ENCODE results near the gene ORC4. TPM values are rescaled to one million over a fixed set of nuclear protein-coding genes. Genes with fewer than 3 reads are reported as not detected.
"Not testable (repeated sequence)": the region's sequence is repeated elsewhere in the genome, so short reads cannot be mapped to it uniquely, and the experiment has no call there.

Gene ORC4
- total RNA-seq, 1 donor from 2014 or later = 25.4 TPM

DNA sequence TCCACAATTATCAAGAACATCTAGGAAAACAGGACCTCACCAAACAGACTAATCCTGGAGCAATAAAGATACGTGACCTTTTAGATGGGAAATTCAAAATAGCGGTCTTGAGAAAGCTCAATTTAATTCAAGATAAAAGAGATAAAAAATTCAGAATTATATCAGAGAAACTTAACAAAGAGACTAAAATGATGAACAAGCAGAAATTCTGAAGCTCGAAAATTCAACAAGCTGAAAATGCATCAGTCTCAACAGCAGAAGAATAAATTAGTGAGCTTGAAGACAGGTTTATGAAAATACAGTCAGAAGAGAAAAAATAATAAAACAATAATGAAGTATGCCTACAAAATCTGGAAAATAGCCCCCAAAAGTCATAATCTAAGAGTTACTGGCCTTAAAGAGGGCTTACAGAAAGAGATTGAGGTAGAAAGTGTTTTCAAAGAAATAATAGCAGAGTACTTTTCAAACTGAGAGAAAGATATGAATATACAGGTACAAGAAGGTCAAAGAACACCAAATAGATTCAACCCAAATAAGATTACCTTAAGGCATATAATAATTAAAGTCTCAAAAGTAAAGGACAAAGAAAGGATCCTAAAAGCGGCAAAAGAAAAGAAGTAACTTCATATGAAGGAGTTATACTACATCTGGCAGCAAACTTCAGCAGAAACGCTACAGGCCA is 13.2 kb downstream of the ORC4 start:
- intact Hi-C loops (cut with micrococcal nuclease) = no loop called here
- H3K27me3 Mint-ChIP-seq (ENCODE audit: low read depth) = no peaks in the 10 kb centered on the region
- H3K9me3 Mint-ChIP-seq = peaks cover 44% of the 10 kb centered on the region
- no peak for DNase-seq (ENCODE audit: low spot score)
- H3K27ac Mint-ChIP-seq = no peak overlapping the region
- no peak overlapping the region for H3K4me3 Mint-ChIP-seq (ENCODE audit: low read depth)
- H3K4me1 Mint-ChIP-seq (ENCODE audit: low read depth) = peaks cover 3% of the 10 kb centered on the region
- peaks cover 44% of the 10 kb centered on the region for H3K36me3 Mint-ChIP-seq (ENCODE audit: low read depth)

DNA sequence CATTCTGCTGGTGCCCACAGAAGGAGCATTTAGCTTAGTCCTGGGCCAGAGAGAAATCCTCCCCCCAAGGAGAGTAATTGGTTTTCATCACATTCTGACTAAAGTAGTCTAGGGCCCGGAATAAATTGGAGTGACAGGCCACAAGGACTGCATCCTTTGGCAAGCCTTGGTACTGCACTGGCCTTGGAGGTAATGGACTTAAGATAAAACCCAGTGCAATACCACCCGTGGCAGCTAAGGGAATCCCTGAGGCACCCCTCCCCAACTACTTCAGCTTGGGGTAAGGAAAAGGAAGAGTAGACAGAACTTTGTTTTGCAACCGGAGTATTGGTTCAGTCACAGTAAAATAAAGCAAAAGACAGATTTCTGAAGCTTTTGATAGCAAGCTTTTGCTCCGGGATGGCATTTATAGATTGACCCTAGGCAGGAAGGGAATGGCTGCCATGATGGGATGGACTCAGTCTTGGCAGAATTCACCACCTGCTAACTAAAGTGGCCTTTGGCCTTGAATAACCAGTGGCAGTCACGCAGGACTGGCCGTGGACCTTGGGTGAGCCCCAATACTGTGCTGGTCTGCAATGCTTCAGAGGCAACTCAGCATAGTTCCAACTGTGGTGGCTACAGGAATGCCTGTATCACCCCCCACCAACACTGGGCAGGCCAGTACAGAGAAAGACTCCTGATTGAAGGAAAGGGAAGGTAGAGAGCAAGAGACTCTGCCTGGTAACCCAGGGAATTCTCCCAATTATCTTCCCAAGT is 14.1 kb downstream of the ORC4 start:
- Mint-ChIP-seq H3K27me3 (ENCODE audit: low read depth) (no peaks in the 10 kb centered on the region), H3K27ac (no peak overlapping the region), H3K4me3 (ENCODE audit: low read depth) (no peak overlapping the region), H3K4me1 (ENCODE audit: low read depth) (peaks cover 3% of the 10 kb centered on the region), H3K9me3 (peaks cover 54% of the 10 kb centered on the region), H3K36me3 (ENCODE audit: low read depth) (peaks cover 52% of the 10 kb centered on the region)
- no peak for DNase-seq (ENCODE audit: low spot score)
- intact Hi-C loops (cut with micrococcal nuclease) = no loop called here

DNA sequence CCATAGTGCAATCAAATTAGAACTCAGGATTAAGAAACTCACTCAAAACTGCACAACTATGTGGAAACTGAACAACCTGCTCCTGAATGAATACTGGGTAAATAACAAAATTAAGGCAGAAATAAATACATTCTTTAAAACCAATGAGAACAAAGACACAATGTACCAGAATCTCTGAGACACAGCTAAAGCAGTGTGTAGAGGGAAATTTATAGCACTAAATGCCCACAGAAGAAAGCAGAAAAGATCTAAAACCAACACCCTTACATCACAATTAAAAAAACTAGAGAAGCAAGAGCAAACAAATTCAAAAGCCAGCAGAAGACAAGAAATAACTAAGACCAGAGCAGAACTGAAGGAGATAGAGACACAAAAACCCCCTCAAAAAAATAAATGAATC is 18.1 kb downstream of the ORC4 start:
- DNase-seq (ENCODE audit: low spot score); intact Hi-C loops (cut with micrococcal nuclease); H3K27me3 Mint-ChIP-seq (ENCODE audit: low read depth); H3K4me3 Mint-ChIP-seq (ENCODE audit: low read depth); H3K27ac Mint-ChIP-seq: not testable (repeated sequence)
- H3K36me3 Mint-ChIP-seq (ENCODE audit: low read depth) = peaks cover 42% of the 10 kb centered on the region
- peaks cover 39% of the 10 kb centered on the region for H3K9me3 Mint-ChIP-seq
- peaks cover 15% of the 10 kb centered on the region for H3K4me1 Mint-ChIP-seq (ENCODE audit: low read depth)

DNA sequence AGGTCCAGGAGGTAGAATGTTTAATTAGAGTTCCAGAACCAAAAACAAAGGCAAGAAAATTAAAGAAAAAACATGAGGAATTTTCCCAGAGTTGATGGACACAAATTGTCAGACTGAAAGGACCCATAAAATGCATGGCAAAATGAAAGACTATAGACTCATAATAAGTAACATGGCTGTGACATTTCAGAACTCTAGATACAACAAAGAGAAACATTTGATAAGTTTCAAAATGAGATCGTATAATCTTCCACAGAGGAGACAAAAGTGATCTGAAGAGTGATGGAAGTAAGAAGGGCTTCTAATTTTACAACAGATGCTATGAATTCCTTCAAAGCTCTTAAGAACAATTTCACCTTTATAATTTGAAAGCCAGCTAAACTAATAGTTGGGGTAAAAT is 20.4 kb downstream of the ORC4 start:
- no peak for DNase-seq (ENCODE audit: low spot score)
- H3K4me3 Mint-ChIP-seq (ENCODE audit: low read depth) = no peak overlapping the region
- H3K27me3 Mint-ChIP-seq (ENCODE audit: low read depth) = no peaks in the 10 kb centered on the region
- H3K4me1 Mint-ChIP-seq (ENCODE audit: low read depth) = peaks cover 15% of the 10 kb centered on the region
- H3K27ac Mint-ChIP-seq = no peak overlapping the region
- intact Hi-C loops (cut with micrococcal nuclease) = no loop called here
- H3K9me3 Mint-ChIP-seq = peaks cover 38% of the 10 kb centered on the region
- peaks cover 41% of the 10 kb centered on the region for H3K36me3 Mint-ChIP-seq (ENCODE audit: low read depth)

DNA sequence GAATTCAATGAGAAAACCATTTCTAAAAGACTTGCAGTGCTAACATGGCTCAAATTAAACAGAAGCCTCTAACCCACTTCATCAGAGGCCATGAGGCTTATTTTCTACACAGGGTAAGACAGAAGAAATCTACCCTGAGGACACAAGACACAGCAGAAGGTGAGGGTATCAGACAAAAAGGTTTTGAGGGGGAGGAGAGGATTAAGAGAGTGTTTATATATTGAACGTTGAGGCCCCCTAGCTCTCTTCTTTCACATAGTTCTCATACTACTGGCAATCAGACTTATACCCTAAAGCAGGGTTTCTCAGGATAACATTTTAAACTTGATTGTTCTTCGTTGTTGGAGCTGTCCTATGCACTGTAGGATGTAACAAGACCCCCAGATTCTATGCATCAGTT is 21.4 kb downstream of the ORC4 start:
- DNase-seq (ENCODE audit: low spot score) = no peak
- no peak overlapping the region for H3K27ac Mint-ChIP-seq
- no peak overlapping the region for H3K4me3 Mint-ChIP-seq (ENCODE audit: low read depth)
- peaks cover 46% of the 10 kb centered on the region for H3K36me3 Mint-ChIP-seq (ENCODE audit: low read depth)
- intact Hi-C loops (cut with micrococcal nuclease) = no loop called here
- peaks cover 12% of the 10 kb centered on the region for H3K4me1 Mint-ChIP-seq (ENCODE audit: low read depth)
- no peaks in the 10 kb centered on the region for H3K27me3 Mint-ChIP-seq (ENCODE audit: low read depth)
- H3K9me3 Mint-ChIP-seq = peaks cover 36% of the 10 kb centered on the region

DNA sequence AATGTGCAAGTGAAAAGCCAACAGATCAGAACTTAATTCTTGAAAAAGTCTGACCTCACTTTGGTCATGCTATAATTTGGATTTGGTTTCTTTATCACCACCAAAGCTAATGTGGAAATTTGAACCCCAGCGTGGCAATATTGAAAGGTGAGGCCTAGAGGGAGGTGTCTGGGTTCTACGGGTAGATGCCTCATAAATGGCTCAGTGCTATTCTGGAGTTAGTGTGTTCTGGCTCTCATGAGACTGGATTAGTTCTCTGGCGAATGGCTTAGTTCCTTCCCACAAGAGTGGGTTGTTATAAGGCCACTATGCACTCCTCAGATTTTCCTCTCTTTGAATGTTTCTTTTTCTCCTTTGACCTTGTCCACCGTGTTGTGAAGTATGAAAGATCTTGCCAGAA is 22.3 kb downstream of the ORC4 start:
- H3K36me3 Mint-ChIP-seq (ENCODE audit: low read depth) = peaks cover 40% of the 10 kb centered on the region
- intact Hi-C loops (cut with micrococcal nuclease) = no loop called here
- peaks cover 12% of the 10 kb centered on the region for H3K4me1 Mint-ChIP-seq (ENCODE audit: low read depth)
- no peak overlapping the region for H3K27ac Mint-ChIP-seq
- no peak overlapping the region for H3K4me3 Mint-ChIP-seq (ENCODE audit: low read depth)
- DNase-seq (ENCODE audit: low spot score) = no peak
- H3K27me3 Mint-ChIP-seq (ENCODE audit: low read depth) = no peaks in the 10 kb centered on the region
- H3K9me3 Mint-ChIP-seq = peaks cover 29% of the 10 kb centered on the region

DNA sequence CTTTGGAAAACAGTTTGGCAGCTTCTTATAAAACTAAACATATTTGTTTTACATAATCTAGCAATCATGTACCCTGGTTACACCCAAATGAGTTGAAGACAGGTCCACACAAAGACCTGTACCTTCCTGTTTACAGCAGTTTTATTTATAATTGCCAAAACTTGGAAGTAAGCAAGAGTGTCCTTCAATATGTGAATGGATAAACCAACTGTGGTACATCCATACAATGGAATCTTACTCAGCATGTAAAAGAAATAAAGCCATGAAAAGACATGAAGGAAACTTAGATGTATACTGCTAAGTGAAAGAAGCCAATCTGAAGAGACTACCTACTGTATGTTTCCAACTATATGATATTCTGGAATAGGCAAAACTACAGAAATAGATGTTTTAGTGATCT is 23.7 kb downstream of the ORC4 start:
- Mint-ChIP-seq H3K4me1 (ENCODE audit: low read depth) (peaks cover 16% of the 10 kb centered on the region), H3K27ac (no peak overlapping the region), H3K4me3 (ENCODE audit: low read depth) (no peak overlapping the region), H3K36me3 (ENCODE audit: low read depth) (peaks cover 29% of the 10 kb centered on the region), H3K9me3 (peaks cover 15% of the 10 kb centered on the region), H3K27me3 (ENCODE audit: low read depth) (no peaks in the 10 kb centered on the region)
- intact Hi-C loops (cut with micrococcal nuclease) = no loop called here
- no peak for DNase-seq (ENCODE audit: low spot score)

DNA sequence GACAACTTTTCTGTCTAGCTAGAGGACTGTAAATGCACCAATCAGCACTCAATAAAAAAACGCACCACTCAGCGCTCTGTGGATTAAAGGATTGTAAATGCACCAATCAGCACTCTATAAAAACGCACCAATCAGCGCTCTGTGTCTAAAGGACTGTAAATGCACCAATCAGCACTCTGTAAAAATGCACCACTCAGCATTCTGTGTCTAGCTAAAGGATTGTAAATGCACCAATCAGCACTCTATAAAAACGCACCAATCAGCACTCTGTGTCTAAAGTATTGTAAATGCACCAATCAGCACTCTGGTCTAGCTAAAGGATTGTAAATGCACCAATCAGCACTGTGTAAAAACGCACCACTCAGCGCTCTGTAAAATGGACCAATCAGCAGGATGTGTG is 25.6 kb downstream of the ORC4 start:
- peaks cover 24% of the 10 kb centered on the region for H3K36me3 Mint-ChIP-seq (ENCODE audit: low read depth)
- H3K4me1 Mint-ChIP-seq (ENCODE audit: low read depth) = peaks cover 12% of the 10 kb centered on the region
- intact Hi-C loops (cut with micrococcal nuclease); H3K27me3 Mint-ChIP-seq (ENCODE audit: low read depth); H3K4me3 Mint-ChIP-seq (ENCODE audit: low read depth); DNase-seq (ENCODE audit: low spot score); H3K27ac Mint-ChIP-seq: not testable (repeated sequence)
- peaks cover 11% of the 10 kb centered on the region for H3K9me3 Mint-ChIP-seq

DNA sequence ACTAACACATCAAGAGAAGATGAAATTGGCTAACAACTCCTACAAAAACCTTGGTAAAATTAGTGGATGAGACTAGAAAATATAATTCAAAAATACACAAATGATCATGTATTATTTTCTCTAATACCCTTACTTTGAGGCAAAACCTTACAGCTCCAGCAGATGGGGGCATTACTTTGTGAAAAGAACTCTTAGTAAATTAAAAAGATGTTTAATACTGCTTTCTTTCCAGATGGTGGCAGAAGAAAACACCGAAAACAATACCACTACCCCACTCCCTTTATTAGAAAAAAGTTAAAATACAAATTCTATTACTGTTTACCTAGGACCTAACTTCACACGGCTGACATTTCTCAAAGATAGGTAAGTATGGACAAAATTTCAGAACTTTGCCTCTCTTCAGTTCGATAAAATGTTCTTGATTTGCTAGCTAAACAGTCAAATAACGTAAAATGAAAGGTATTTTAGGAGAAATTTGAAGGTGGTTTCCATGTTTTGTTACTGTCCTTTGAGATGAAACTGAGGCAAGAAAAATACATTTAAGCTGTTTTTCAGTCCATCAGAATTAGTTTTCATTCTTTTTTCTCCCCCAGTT is 30.6 kb downstream of the ORC4 start:
- no peak overlapping the region for H3K4me3 Mint-ChIP-seq (ENCODE audit: low read depth)
- H3K27ac Mint-ChIP-seq = no peak overlapping the region
- peaks cover 7% of the 10 kb centered on the region for H3K36me3 Mint-ChIP-seq (ENCODE audit: low read depth)
- peaks cover 8% of the 10 kb centered on the region for H3K4me1 Mint-ChIP-seq (ENCODE audit: low read depth)
- intact Hi-C loops (cut with micrococcal nuclease) = loop anchor here (1.0 kb wide), 2 partner anchors 211 to 519 kb away; no protein-coding TSS in a partner anchor
- H3K9me3 Mint-ChIP-seq = peaks cover 4% of the 10 kb centered on the region
- DNase-seq (ENCODE audit: low spot score) = no peak
- H3K27me3 Mint-ChIP-seq (ENCODE audit: low read depth) = no peaks in the 10 kb centered on the region

DNA sequence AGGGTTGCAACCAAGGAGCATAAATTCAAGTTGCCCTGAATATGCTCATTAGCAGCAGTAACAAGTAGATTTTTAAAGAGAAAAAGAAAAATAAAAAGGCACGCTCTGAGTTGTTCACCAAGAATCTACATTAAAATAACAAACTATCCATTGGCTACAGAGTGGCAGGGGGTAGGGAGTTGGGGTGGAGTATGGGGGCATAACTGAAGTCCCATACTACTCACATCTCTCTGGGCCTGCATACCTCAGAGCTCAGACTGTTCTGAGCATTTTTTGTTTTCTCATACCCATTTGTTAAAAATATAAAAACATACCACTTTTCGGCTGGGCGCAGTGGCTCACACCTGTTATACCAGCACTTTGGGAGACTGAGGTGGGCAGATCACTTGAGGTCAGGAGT is 31.4 kb downstream of the ORC4 start:
- Mint-ChIP-seq H3K36me3 (ENCODE audit: low read depth) (peaks cover 1% of the 10 kb centered on the region), H3K9me3 (peaks cover 1% of the 10 kb centered on the region), H3K27me3 (ENCODE audit: low read depth) (no peaks in the 10 kb centered on the region), H3K27ac (no peak overlapping the region), H3K4me1 (ENCODE audit: low read depth) (peaks cover 8% of the 10 kb centered on the region), H3K4me3 (ENCODE audit: low read depth) (no peak overlapping the region)
- intact Hi-C loops (cut with micrococcal nuclease) = no loop called here
- DNase-seq (ENCODE audit: low spot score) = no peak

DNA sequence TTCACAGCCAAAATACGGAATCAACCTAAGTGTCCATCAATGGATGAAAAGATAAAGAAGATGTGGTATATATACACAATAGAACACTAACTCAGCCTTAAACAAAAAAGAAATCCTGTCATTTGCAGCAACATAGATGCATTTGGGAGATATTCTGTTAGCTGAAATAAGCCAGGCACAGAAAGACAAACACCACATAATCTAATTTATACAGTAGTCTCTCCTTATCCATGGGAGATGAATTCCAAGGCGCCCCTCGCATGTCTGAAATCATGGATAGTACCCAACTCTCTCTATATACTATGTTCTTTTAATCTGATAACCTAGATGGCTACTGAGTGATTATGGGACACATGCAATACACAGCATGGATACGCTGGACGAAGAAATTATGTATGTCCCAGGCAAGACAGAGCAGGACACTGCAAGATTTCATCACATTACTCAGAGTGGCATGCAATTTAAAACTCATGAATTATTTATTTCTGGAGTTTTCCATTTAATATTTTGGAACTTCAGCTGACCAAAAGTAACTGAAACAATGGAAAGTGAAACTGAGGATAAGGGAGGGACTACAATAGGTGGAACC is 39.5 kb downstream of the ORC4 start:
- H3K4me3 Mint-ChIP-seq (ENCODE audit: low read depth) = no peak overlapping the region
- no peaks in the 10 kb centered on the region for H3K9me3 Mint-ChIP-seq
- H3K36me3 Mint-ChIP-seq (ENCODE audit: low read depth) = no peaks in the 10 kb centered on the region
- no peak overlapping the region for H3K27ac Mint-ChIP-seq
- H3K4me1 Mint-ChIP-seq (ENCODE audit: low read depth) = peaks cover 14% of the 10 kb centered on the region
- intact Hi-C loops (cut with micrococcal nuclease) = no loop called here
- H3K27me3 Mint-ChIP-seq (ENCODE audit: low read depth) = no peaks in the 10 kb centered on the region
- DNase-seq (ENCODE audit: low spot score) = no peak

DNA sequence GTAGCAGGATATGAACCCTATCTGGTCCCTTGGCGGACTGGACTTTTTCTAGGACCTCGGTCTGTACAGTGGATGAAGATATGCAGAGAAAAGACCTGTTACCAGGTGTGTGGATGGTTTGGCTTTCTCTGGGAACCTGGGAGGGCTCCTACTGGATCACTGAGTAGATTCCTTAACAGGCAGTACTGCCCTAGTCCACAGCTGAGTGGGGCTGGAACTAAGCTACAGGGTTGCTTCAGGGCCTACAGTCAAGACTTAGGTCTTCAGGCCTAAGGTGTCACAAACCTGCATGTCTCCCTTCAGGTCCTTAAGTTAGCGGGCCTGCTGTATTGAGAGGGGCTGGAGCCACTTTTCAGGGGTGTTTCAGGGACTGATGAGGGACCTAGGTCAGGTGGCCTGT is 42.9 kb downstream of the ORC4 start:
- peaks cover 8% of the 10 kb centered on the region for H3K4me1 Mint-ChIP-seq (ENCODE audit: low read depth)
- peaks cover 3% of the 10 kb centered on the region for H3K36me3 Mint-ChIP-seq (ENCODE audit: low read depth)
- no peak overlapping the region for H3K27ac Mint-ChIP-seq
- H3K9me3 Mint-ChIP-seq = no peaks in the 10 kb centered on the region
- intact Hi-C loops (cut with micrococcal nuclease) = no loop called here
- DNase-seq (ENCODE audit: low spot score) = no peak
- H3K27me3 Mint-ChIP-seq (ENCODE audit: low read depth) = no peaks in the 10 kb centered on the region
- no peak overlapping the region for H3K4me3 Mint-ChIP-seq (ENCODE audit: low read depth)

DNA sequence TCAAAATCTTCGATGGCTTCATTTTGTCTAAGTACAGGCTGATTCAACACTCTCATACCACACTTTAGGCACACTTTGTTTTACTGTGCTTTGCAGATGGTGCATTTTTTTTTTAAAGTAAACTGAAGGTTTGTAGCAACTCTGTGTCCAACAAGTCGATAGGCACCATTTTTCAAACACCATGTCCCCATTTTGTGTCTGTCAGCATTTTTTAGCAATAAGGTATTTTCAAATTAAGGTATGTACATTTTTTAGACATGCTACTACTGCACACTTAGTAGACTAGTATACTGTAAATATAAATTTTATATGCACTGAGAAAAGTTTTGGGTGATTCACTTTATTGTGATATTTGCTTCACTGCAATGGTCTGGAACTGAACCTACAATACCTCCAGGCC is 44.4 kb downstream of the ORC4 start:
- H3K27ac Mint-ChIP-seq = no peak overlapping the region
- H3K36me3 Mint-ChIP-seq (ENCODE audit: low read depth) = peaks cover 4% of the 10 kb centered on the region
- H3K27me3 Mint-ChIP-seq (ENCODE audit: low read depth) = no peaks in the 10 kb centered on the region
- H3K9me3 Mint-ChIP-seq = no peaks in the 10 kb centered on the region
- no peak overlapping the region for H3K4me3 Mint-ChIP-seq (ENCODE audit: low read depth)
- intact Hi-C loops (cut with micrococcal nuclease) = no loop called here
- no peak for DNase-seq (ENCODE audit: low spot score)
- H3K4me1 Mint-ChIP-seq (ENCODE audit: low read depth) = peaks cover 7% of the 10 kb centered on the region
